KBM-7 (cell line): ENCODE results near the gene ZNF195.
"Not testable (repeated sequence)": the region's sequence is repeated elsewhere in the genome, so short reads cannot be mapped to it uniquely, and the experiment has no call there.

Experiments used
- DNase-seq: peaks from one replicate; pipeline ENCODE4 v3.0.0-alpha.2; 2015
- in situ Hi-C: fragments of 300-500 bp; cut with MboI; formaldehyde crosslinking; loops from 2 replicates; pipeline ENCODE4 v1.14.3; 2020; ENCODE audit warnings: low sequenced_read_pairs, low pct_unique_long_range_greater_than_20kb, mixed read lengths

Gene ZNF195

GRCh38 chr11:3326450-3326849, 52.5 kb downstream of the ZNF195 start:
- in situ Hi-C loops: not testable (repeated sequence)

DNA sequence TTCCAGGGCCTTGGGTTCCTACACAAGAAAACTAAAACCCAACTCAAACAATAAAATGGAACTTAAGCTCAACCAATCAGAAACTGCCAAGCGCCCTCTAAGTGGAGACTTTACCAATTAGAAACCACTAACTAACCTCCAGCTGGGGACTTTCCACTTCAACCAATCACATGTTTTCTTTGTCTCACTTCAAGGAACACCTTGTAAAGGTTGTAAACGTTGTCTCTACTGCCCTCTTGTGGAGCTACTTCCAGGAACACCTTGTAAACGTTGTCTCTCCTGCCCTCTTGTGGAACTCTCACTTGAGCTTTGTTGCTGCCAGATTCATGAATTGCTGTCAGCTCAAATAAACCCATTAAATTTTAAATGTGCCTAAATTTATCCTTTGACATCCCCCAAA, 54.2 kb downstream of the ZNF195 start:
- DNase-seq, in situ Hi-C loops: not testable (repeated sequence)

More at GRCh38 chr11:3326450-3326849, 52.5 kb downstream of the ZNF195 start:
- DNase-seq: not testable (repeated sequence)
